H9 (cell line): ENCODE data around the gene MAPK8. TPM values are rescaled to one million over a fixed set of nuclear protein-coding genes. Genes with fewer than 3 reads are reported as not detected.

Experiments
- DNase-seq: peaks from one replicate; pipeline ENCODE4 v3.0.0-alpha.2; 2017
- H2AFZ ChIP-seq: one replicate; pipeline ENCODE4 v1.6.1; 2013; ENCODE audit warnings: mild to moderate bottlenecking, low read length, control low read depth, moderate library complexity
- H2AK5ac ChIP-seq: 2 replicates; pipeline ENCODE4 v1.6.1; 2013; ENCODE audit warnings: low read length, control low read depth, mixed read lengths; ENCODE audit not compliant: insufficient read length
- H2BK120ac ChIP-seq: one replicate; pipeline ENCODE4 v1.6.1; 2013; ENCODE audit warnings: low read depth, mild to moderate bottlenecking, low read length, control low read depth, inconsistent platforms; ENCODE audit not compliant: poor library complexity, severe bottlenecking
- H2BK12ac ChIP-seq: 2 replicates; pipeline ENCODE4 v1.6.1; 2013; ENCODE audit warnings: low read length, control low read depth, mixed read lengths, low read depth; ENCODE audit not compliant: insufficient read length
- H2BK15ac ChIP-seq: 2 replicates; pipeline ENCODE4 v1.6.1; 2013; ENCODE audit warnings: low read depth, low read length, control low read depth
- H2BK20ac ChIP-seq: one replicate; pipeline ENCODE4 v1.6.1; 2013; ENCODE audit warnings: low read depth, mild to moderate bottlenecking, low read length, control low read depth, inconsistent platforms; ENCODE audit not compliant: poor library complexity, severe bottlenecking
- H2BK5ac ChIP-seq: 2 replicates; pipeline ENCODE4 v1.6.1; 2013; ENCODE audit warnings: low read length, control low read depth, mixed read lengths; ENCODE audit not compliant: insufficient read length
- H3K14ac ChIP-seq: 2 replicates; pipeline ENCODE4 v1.6.1; 2013; ENCODE audit warnings: low read length, control low read depth; ENCODE audit not compliant: insufficient read depth
- H3K18ac ChIP-seq: 2 replicates; pipeline ENCODE4 v1.6.1; 2013; ENCODE audit warnings: low read depth, mild to moderate bottlenecking, mixed read lengths, low read length, control low read depth; ENCODE audit not compliant: insufficient read length
- H3K23ac ChIP-seq: 2 replicates; pipeline ENCODE4 v1.6.1; 2013; ENCODE audit warnings: low read length, control low read depth, mixed read lengths, low read depth; ENCODE audit not compliant: insufficient read length
- H3K23me2 ChIP-seq: 2 replicates; pipeline ENCODE4 v1.6.1; 2013; ENCODE audit warnings: low read depth, mild to moderate bottlenecking, mixed read lengths, low read length, control low read depth; ENCODE audit not compliant: insufficient read length, poor library complexity, severe bottlenecking
- H3K27ac ChIP-seq: 2 replicates; pipeline ENCODE4 v1.5.1; 2013; ENCODE audit warnings: low read length, control low read depth, mixed read lengths, low read depth; ENCODE audit not compliant: insufficient read length
- H3K27me3 ChIP-seq: 2 replicates; pipeline ENCODE4 v1.6.1; 2013; ENCODE audit warnings: low read length, control low read depth, inconsistent platforms; ENCODE audit not compliant: insufficient read depth
- H3K4ac ChIP-seq: 2 replicates; pipeline ENCODE4 v1.6.1; 2013; ENCODE audit warnings: low read depth, mild to moderate bottlenecking, control low read depth, inconsistent platforms, low read length, moderate library complexity
- H3K4me1 ChIP-seq: 2 replicates; pipeline ENCODE4 v1.6.1; 2013; ENCODE audit warnings: low read length, control low read depth, inconsistent platforms; ENCODE audit not compliant: insufficient read depth
- H3K4me2 ChIP-seq: 2 replicates; pipeline ENCODE4 v1.6.1; 2013; ENCODE audit warnings: low read length, control low read depth, mixed read lengths; ENCODE audit not compliant: insufficient read length, insufficient read depth
- H3K56ac ChIP-seq: 2 replicates; pipeline ENCODE4 v1.6.1; 2013; ENCODE audit warnings: low read depth, mild to moderate bottlenecking, mixed read lengths, low read length, control low read depth; ENCODE audit not compliant: insufficient read length
- H3K79me1 ChIP-seq: 2 replicates; pipeline ENCODE4 v1.6.1; 2013; ENCODE audit warnings: low read depth, mild to moderate bottlenecking, moderate library complexity, low read length, control low read depth, inconsistent platforms; ENCODE audit not compliant: insufficient read depth, poor library complexity, severe bottlenecking
- H3K79me2 ChIP-seq: 2 replicates; pipeline ENCODE4 v1.6.1; 2013; ENCODE audit warnings: low read length, control low read depth, inconsistent platforms; ENCODE audit not compliant: insufficient read depth
- H3K9ac ChIP-seq: 2 replicates; pipeline ENCODE4 v1.6.1; 2013; ENCODE audit warnings: low read length, control low read depth, mixed read lengths; ENCODE audit not compliant: insufficient read length; ENCODE audit errors: extremely low read depth
- H3K9me3 ChIP-seq: one replicate; pipeline ENCODE4 v1.6.1; 2013; ENCODE audit warnings: low read depth, low read length, inconsistent platforms; ENCODE audit not compliant: control insufficient read depth
- H3T11ph ChIP-seq: one replicate; pipeline ENCODE4 v1.6.1; 2013; ENCODE audit warnings: mild to moderate bottlenecking, low read length, control low read depth, inconsistent platforms
- H4K20me1 ChIP-seq: one replicate; pipeline ENCODE4 v1.6.1; 2013; ENCODE audit not compliant: control insufficient read depth, insufficient read length, insufficient read depth
- H4K5ac ChIP-seq: 2 replicates; pipeline ENCODE4 v1.6.1; 2013; ENCODE audit warnings: low read depth, mild to moderate bottlenecking, mixed read lengths, low read length, control low read depth; ENCODE audit not compliant: insufficient read length
- H4K8ac ChIP-seq: replicated peaks from 2 replicates; pipeline ENCODE4 v1.6.1; 2013; ENCODE audit warnings: low read length, control low read depth, mixed read lengths, low read depth; ENCODE audit not compliant: insufficient read length
- H4K91ac ChIP-seq: 2 replicates; pipeline ENCODE4 v1.6.1; 2013; ENCODE audit warnings: low read depth, mild to moderate bottlenecking, moderate library complexity, mixed read lengths, low read length, control low read depth; ENCODE audit not compliant: insufficient read length
- H3K27ac Mint-ChIP-seq, 3 experiments: 2 replicates in 2 of 3; 3 replicates in 1 of 3; pipeline ENCODE4 v1.8.0; 2020 to 2021; ENCODE audit warnings: mixed read lengths in 3 of 3, mild to moderate bottlenecking in 1 of 3, moderate library complexity in 1 of 3
- H3K27me3 Mint-ChIP-seq: 2 replicates; pipeline ENCODE4 v1.8.0; 2021; ENCODE audit warnings: low read depth, mild to moderate bottlenecking, moderate library complexity, mixed read lengths
- H3K36me3 Mint-ChIP-seq, 3 experiments: 2 replicates in 2 of 3; 3 replicates in 1 of 3; pipeline ENCODE4 v1.8.0; 2020 to 2021; ENCODE audit warnings: low read depth in 3 of 3, mixed read lengths in 3 of 3; ENCODE audit not compliant: insufficient read depth in 1 of 3
- H3K4me1 Mint-ChIP-seq, 2 experiments: 2 replicates each; pipeline ENCODE4 v1.8.0; 2020; ENCODE audit warnings: mixed read lengths in 2 of 2
- H3K4me3 Mint-ChIP-seq, 2 experiments: 2 replicates in 1 of 2; 3 replicates in 1 of 2; pipeline ENCODE4 v1.8.0; 2020 to 2021; ENCODE audit warnings: mild to moderate bottlenecking in 2 of 2, mixed read lengths in 2 of 2, moderate library complexity in 1 of 2
- H3K9me3 Mint-ChIP-seq, 2 experiments: 2 replicates in 1 of 2; 3 replicates in 1 of 2; pipeline ENCODE4 v1.8.0; 2020; ENCODE audit warnings: mild to moderate bottlenecking in 2 of 2, mixed read lengths in 2 of 2, moderate library complexity in 1 of 2
- WGBS: extraction: QIAGEN DNeasy Blood & Tissue Kit; methylation state at CpG from one replicate; pipeline ENCODE4 v1.1.7; 2013; ENCODE audit warnings: missing lambda C conversion rate, low lambda C conversion rate, mixed read lengths; ENCODE audit not compliant: insufficient read length; ENCODE audit errors: extremely low coverage; 5-methylcytosine and 5-hydroxymethylcytosine counted together
- total RNA-seq: library from RNA; stranded (reverse); gene quantifications from 2 replicates; pipeline ENCODE4 v1.2.1, GENCODE V29; 2021
- TF ChIP-seq, protein P1 (sequence below): fragments of 200-600 bp; sonication (generic); conservative IDR thresholded peaks from 3 replicates; pipeline ENCODE4 v1.8.0; 2021; ENCODE audit warnings: antibody characterized with exemption, mild to moderate bottlenecking

The MAPK8 gene
- total RNA-seq, 1 experiment from 2014 or later = 52.0 TPM

DNA sequence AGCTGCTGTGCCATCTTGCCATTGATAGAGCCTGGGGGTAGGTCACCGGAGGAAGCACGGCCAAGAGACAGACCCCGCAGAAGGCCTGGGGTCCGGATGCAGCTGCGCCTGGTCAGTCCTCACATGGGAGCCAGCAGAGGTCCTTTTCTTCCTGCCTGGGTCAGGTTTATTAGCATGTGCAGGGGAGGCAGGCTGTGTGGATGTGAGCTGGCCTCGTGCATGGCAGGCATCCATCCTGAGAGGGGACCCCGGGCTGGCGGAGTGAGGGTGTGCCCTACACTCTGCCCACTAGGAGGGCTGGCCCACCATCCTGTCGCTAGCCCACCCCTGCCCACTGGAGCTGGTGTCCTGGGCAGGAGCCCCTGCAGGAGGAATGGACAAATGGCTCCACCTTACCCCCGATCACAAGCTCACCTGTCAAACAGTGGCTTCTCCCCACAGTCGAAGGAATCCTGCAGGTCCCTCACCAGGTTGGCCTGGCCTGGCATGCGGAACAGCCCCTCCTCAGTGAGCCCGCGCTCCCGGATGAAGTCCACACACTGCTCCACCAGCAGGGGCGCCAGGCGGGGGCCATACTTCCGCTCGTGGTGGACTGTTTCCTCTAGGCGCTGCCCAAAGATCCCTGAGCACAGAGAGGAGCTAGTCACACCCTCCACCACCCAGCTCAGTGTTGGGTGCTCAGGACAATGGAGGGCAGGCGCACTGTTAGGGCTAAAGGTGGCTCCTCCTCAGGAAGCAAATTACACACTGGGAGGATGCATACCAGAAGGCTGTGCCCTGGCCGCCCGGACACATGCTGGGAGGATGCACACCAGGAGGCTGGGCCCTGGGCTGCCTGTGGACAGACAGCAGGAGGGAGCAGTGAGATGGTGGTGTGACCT lies 153.0 kb downstream of the MAPK8 start:
- Histone ChIP-seq H2AK5ac (no peak overlapping the region), H2BK12ac (no peak overlapping the region), H4K8ac (no peak overlapping the region), H3K4me2 (no peak overlapping the region), H2BK5ac (no peak overlapping the region), H3K56ac (no peak overlapping the region), H2AFZ (no peak overlapping the region), H3K79me2 (no peaks in the 10 kb centered on the region), H2BK15ac (no peak overlapping the region), H4K91ac (no peak overlapping the region), H2BK20ac (no peak overlapping the region), H3K4me1 (no peaks in the 10 kb centered on the region), H3T11ph (no peak overlapping the region), H2BK120ac (no peak overlapping the region), H3K9ac (no peak overlapping the region), H3K27me3 (no peaks in the 10 kb centered on the region), H3K18ac (no peak overlapping the region), H3K9me3 (no peaks in the 10 kb centered on the region), H4K5ac (no peak overlapping the region), H3K14ac (no peak overlapping the region), H3K79me1 (no peaks in the 10 kb centered on the region), H4K20me1 (no peaks in the 10 kb centered on the region), H3K4ac (no peak overlapping the region), H3K23me2 (no peaks in the 10 kb centered on the region), H3K23ac (no peak overlapping the region), H3K27ac (no peak overlapping the region)
- no peak overlapping the region for H3K27ac Mint-ChIP-seq
- no peak overlapping the region for H3K4me3 Mint-ChIP-seq
- H3K36me3 Mint-ChIP-seq = no peaks in the 10 kb centered on the region; a peak in 1 of 7 replicates
- H3K27me3 Mint-ChIP-seq = no peaks in the 10 kb centered on the region
- H3K9me3 Mint-ChIP-seq = no peaks in the 10 kb centered on the region
- TF ChIP-seq, protein P1, sequence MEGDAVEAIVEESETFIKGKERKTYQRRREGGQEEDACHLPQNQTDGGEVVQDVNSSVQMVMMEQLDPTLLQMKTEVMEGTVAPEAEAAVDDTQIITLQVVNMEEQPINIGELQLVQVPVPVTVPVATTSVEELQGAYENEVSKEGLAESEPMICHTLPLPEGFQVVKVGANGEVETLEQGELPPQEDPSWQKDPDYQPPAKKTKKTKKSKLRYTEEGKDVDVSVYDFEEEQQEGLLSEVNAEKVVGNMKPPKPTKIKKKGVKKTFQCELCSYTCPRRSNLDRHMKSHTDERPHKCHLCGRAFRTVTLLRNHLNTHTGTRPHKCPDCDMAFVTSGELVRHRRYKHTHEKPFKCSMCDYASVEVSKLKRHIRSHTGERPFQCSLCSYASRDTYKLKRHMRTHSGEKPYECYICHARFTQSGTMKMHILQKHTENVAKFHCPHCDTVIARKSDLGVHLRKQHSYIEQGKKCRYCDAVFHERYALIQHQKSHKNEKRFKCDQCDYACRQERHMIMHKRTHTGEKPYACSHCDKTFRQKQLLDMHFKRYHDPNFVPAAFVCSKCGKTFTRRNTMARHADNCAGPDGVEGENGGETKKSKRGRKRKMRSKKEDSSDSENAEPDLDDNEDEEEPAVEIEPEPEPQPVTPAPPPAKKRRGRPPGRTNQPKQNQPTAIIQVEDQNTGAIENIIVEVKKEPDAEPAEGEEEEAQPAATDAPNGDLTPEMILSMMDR = peak; percentile 61
- DNase-seq = peak; percentile 57
- no CpG with 5 or more reads among the region's 23 CpGs for WGBS
- peaks cover 21 to 32% of the 10 kb centered on the region in 2 experiments for H3K4me1 Mint-ChIP-seq
